Bronchial epithelial cell (primary cell): Measurements from ENCODE around the gene SIRPG. TPM values are rescaled to one million over a fixed set of nuclear protein-coding genes. Genes with fewer than 3 reads are reported as not detected.

Source experiments
- DNase-seq: peaks from one replicate; pipeline ENCODE4 v3.0.0-alpha.2; 2010; ENCODE audit warnings: low read depth
- FAIRE-seq: peaks from 2 replicates; lab custom pipeline; 2011; peaks lifted over from hg19 to GRCh38; lab: Jason Lieb, UNC
- H3K27me3 ChIP-seq: 2 replicates; pipeline ENCODE4 v1.5.1; 2011; ENCODE audit warnings: low read length; ENCODE audit not compliant: control insufficient read depth, insufficient read depth
- H3K36me3 ChIP-seq: 2 replicates; pipeline ENCODE4 v1.5.1; 2011; ENCODE audit warnings: low read length; ENCODE audit not compliant: control insufficient read depth, insufficient read depth
- H3K4me3 ChIP-seq: 2 replicates; pipeline ENCODE4 v1.5.1; 2011; ENCODE audit warnings: mild to moderate bottlenecking, low read depth, low read length, control low read depth
- CTCF ChIP-seq: IDR thresholded peaks from 2 replicates; pipeline ENCODE4 v1.5.1; 2011; ENCODE audit warnings: mild to moderate bottlenecking, moderate library complexity, low read length, control low read depth, inconsistent platforms; ENCODE audit not compliant: insufficient read depth, severe bottlenecking
- total RNA-seq: library from RNA; depleted of rRNA; stranded (reverse); fragments of >200 nt; gene quantifications from 2 replicates; pipeline ENCODE4 v1.2.1, GENCODE V29; 2014

The SIRPG gene
- total RNA-seq, 1 donor from 2014 or later: not detected

- Histone ChIP-seq H3K36me3 (no peaks in the 10 kb centered on the region), H3K27me3 (peaks cover 2% of the 10 kb centered on the region), H3K4me3 (no peak overlapping the region)
- DNase-seq (no peak), FAIRE-seq (no peak)
- no peak for TF ChIP-seq CTCF
Measured at GRCh38 chr20:1626528-1627199, 30.9 kb downstream of the SIRPG start.

GRCh38 chr20:1625083-1625690 lies 32.4 kb downstream of the SIRPG start:
- FAIRE-seq: no peak
- H3K4me3 ChIP-seq: no peak overlapping the region
- DNase-seq: no peak
- H3K27me3 ChIP-seq: peaks cover 2% of the 10 kb centered on the region
- TF ChIP-seq CTCF: no peak
- no peaks in the 10 kb centered on the region for H3K36me3 ChIP-seq

GRCh38 chr20:1623501-1624205 lies 33.9 kb downstream of the SIRPG start:
- Histone ChIP-seq H3K27me3 (peaks cover 2% of the 10 kb centered on the region), H3K4me3 (no peak overlapping the region), H3K36me3 (no peaks in the 10 kb centered on the region)
- DNase-seq: no peak
- no peak for FAIRE-seq
- TF ChIP-seq CTCF: no peak

- H3K4me3 ChIP-seq: no peak overlapping the region
- FAIRE-seq (no peak), DNase-seq (no peak)
- no peaks in the 10 kb centered on the region for H3K27me3 ChIP-seq
- no peak for TF ChIP-seq CTCF
- no peaks in the 10 kb centered on the region for H3K36me3 ChIP-seq
Measured at GRCh38 chr20:1622450-1622849, 35.1 kb downstream of the SIRPG start.

- H3K27me3 ChIP-seq: no peaks in the 10 kb centered on the region
- FAIRE-seq: no peak
- DNase-seq: peak; percentile 35
- H3K4me3 ChIP-seq: no peak overlapping the region
- no peaks in the 10 kb centered on the region for H3K36me3 ChIP-seq
- no peak for TF ChIP-seq CTCF
Measured at GRCh38 chr20:1621316-1621715, 36.3 kb downstream of the SIRPG start.
